Hepatocyte (in vitro differentiated cells): Measurements from ENCODE around the gene MR1. TPM values are rescaled to one million over a fixed set of nuclear protein-coding genes. Genes with fewer than 3 reads are reported as not detected.

Source experiments
- DNase-seq: peaks from one replicate; pipeline ENCODE4 v3.0.0-alpha.2; 2016; ENCODE audit warnings: low spot score
- H2AFZ ChIP-seq: fragments of 200-600 bp; sonication (generic); 2 replicates; pipeline ENCODE4 v1.6.0; 2016; ENCODE audit warnings: antibody characterized with exemption, mild to moderate bottlenecking
- H3K27ac ChIP-seq: fragments of 200-600 bp; sonication (generic); 2 replicates; pipeline ENCODE4 v1.5.1; 2016; ENCODE audit warnings: mild to moderate bottlenecking
- H3K27me3 ChIP-seq: fragments of 200-600 bp; sonication (generic); 2 replicates; pipeline ENCODE4 v1.6.1; 2016
- H3K36me3 ChIP-seq: fragments of 200-600 bp; sonication (generic); replicated peaks from 2 replicates; pipeline ENCODE4 v1.5.1; 2016; ENCODE audit warnings: low read depth; ENCODE audit not compliant: insufficient read depth
- H3K4me1 ChIP-seq: fragments of 200-600 bp; sonication (generic); 2 replicates; pipeline ENCODE4 v1.5.1; 2016; ENCODE audit warnings: mild to moderate bottlenecking, moderate library complexity; ENCODE audit not compliant: insufficient read depth
- H3K4me2 ChIP-seq: fragments of 200-600 bp; sonication (generic); 2 replicates; pipeline ENCODE4 v1.6.0; 2016
- H3K4me3 ChIP-seq: fragments of 200-600 bp; sonication (generic); 2 replicates; pipeline ENCODE4 v1.5.1; 2016; ENCODE audit warnings: mild to moderate bottlenecking
- H3K79me2 ChIP-seq: fragments of 200-600 bp; sonication (generic); 2 replicates; pipeline ENCODE4 v1.6.0; 2017; ENCODE audit warnings: mild to moderate bottlenecking
- H3K9me2 ChIP-seq: fragments of 200-600 bp; sonication (generic); replicated peaks from 2 replicates; pipeline ENCODE4 v1.6.0; 2017; ENCODE audit warnings: mild to moderate bottlenecking; ENCODE audit not compliant: insufficient read depth
- H3K9me3 ChIP-seq: fragments of 200-600 bp; sonication (generic); 2 replicates; pipeline ENCODE4 v1.5.1; 2016; ENCODE audit warnings: low read depth, mild to moderate bottlenecking
- H4K20me1 ChIP-seq: fragments of 200-600 bp; sonication (generic); 2 replicates; pipeline ENCODE4 v1.6.0; 2016; ENCODE audit warnings: mild to moderate bottlenecking; ENCODE audit not compliant: insufficient read depth, poor library complexity, severe bottlenecking
- CTCF ChIP-seq: fragments of 200-600 bp; sonication (generic); IDR thresholded peaks from 2 replicates; pipeline ENCODE4 v1.5.1; 2016; ENCODE audit warnings: antibody characterized with exemption, mild to moderate bottlenecking; ENCODE audit not compliant: poor library complexity
- EZH2 ChIP-seq: fragments of 200-600 bp; sonication (generic); IDR thresholded peaks from 2 replicates; pipeline ENCODE4 v1.6.1; 2016; ENCODE audit warnings: antibody characterized with exemption, mild to moderate bottlenecking, borderline replicate concordance
- EZH2phosphoT487 ChIP-seq: fragments of 200-600 bp; sonication (generic); IDR thresholded peaks from one replicate; pipeline ENCODE4 v1.6.1; 2018; ENCODE audit warnings: antibody characterized with exemption, mild to moderate bottlenecking, low read depth, moderate library complexity; ENCODE audit not compliant: unreplicated experiment, severe bottlenecking
- WGBS: methylation state at CpG from one replicate; pipeline ENCODE4 v1.1.6; 2016; ENCODE audit warnings: low lambda C conversion rate; ENCODE audit errors: missing lambda C conversion rate; 5-methylcytosine and 5-hydroxymethylcytosine counted together
- polyA plus RNA-seq: library from polyadenylated mRNA; unstranded; fragments of >200 nt; fragmentation: Nextera tagmentation; extraction: Ambion mirVana; gene quantifications from 2 replicates; pipeline ENCODE4 v1.2.1, GENCODE V29; 2016
- total RNA-seq: library from RNA; depleted of rRNA; stranded (reverse); fragments of >200 nt; gene quantifications from 2 replicates; pipeline ENCODE4 v1.2.3, GENCODE V29; 2014

Gene MR1
- total and polyA plus RNA-seq, 2 experiments from 2014 or later, result 8.9 to 10.6 TPM

DNA sequence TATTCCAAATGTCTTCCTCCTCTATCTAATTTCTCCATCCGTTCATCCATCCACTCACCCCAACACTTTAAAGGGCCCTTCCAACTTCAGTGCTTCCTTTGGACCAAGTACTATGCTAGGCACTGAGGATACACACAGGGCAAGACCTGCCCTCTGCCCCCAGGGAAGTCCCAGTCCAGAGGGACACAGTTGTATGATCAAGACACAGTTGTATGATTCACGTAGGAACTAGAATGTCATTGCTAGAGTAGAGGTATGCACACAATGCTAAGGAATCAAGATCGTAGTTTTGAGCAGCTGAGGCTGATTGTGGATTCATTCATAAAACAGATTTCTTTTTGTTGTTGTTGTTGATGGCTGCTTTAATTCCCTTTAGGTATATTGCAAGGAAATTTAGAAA lies 43.1 kb downstream of the MR1 start:
- Histone ChIP-seq H3K9me2 (no peaks in the 10 kb centered on the region), H3K9me3 (no peaks in the 10 kb centered on the region), H3K4me2 (no peak overlapping the region), H3K27me3 (no peaks in the 10 kb centered on the region), H4K20me1 (no peaks in the 10 kb centered on the region), H3K4me1 (no peaks in the 10 kb centered on the region), H3K4me3 (no peak overlapping the region), H3K27ac (no peak overlapping the region), H3K36me3 (no peaks in the 10 kb centered on the region), H3K79me2 (no peaks in the 10 kb centered on the region), H2AFZ (no peak overlapping the region)
- WGBS, result 94% methylated on average over 3 of the region's 3 CpGs
- DNase-seq, result no peak
- TF ChIP-seq CTCF, result no peak
- no peak for TF ChIP-seq EZH2

- H3K27ac ChIP-seq, result no peak overlapping the region
- DNase-seq, result no peak
Measured at GRCh38 chr1:181077576-181078242, 43.9 kb downstream of the MR1 start.

DNA sequence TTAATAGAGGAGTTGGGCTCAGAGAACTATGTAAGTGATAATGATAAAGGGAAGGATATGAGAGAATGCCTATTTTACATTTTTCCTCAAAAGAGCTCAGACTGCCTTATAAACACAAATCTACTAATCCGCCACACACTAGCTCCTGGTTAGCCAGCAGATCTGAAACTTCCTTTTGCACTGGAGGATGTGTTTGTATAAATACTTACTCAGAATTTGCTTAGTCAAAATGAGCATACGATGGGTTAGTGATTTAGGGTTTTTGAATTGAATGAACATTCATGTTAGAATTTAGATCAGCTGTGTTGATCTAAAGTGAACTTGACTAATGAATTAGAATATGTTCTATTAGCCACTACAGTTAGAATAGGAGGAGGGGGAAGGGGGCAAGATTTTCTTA lies 45.6 kb downstream of the MR1 start:
- Histone ChIP-seq H3K4me3 (no peak overlapping the region), H3K36me3 (no peaks in the 10 kb centered on the region), H2AFZ (no peak overlapping the region), H3K27ac (no peak overlapping the region), H3K9me2 (no peaks in the 10 kb centered on the region), H3K4me2 (no peak overlapping the region), H3K9me3 (no peaks in the 10 kb centered on the region), H3K79me2 (no peaks in the 10 kb centered on the region), H3K27me3 (no peaks in the 10 kb centered on the region), H3K4me1 (no peaks in the 10 kb centered on the region), H4K20me1 (no peaks in the 10 kb centered on the region)
- TF ChIP-seq EZH2 (no peak), CTCF (no peak), EZH2phosphoT487 (no peak)
- WGBS, result 64% methylated on average over 2 of the region's 2 CpGs
- no peak for DNase-seq

More at GRCh38 chr1:181077576-181078242, 43.9 kb downstream of the MR1 start:
- Histone ChIP-seq H3K79me2 (no peaks in the 10 kb centered on the region), H3K4me3 (no peak overlapping the region), H2AFZ (no peak overlapping the region), H3K9me3 (no peaks in the 10 kb centered on the region), H3K4me2 (no peak overlapping the region), H3K4me1 (no peaks in the 10 kb centered on the region), H4K20me1 (no peaks in the 10 kb centered on the region), H3K9me2 (no peaks in the 10 kb centered on the region), H3K36me3 (no peaks in the 10 kb centered on the region), H3K27me3 (no peaks in the 10 kb centered on the region)
- 71% methylated on average over 7 of the region's 7 CpGs for WGBS
- TF ChIP-seq EZH2 (no peak), CTCF (no peak), EZH2phosphoT487 (no peak)

DNA sequence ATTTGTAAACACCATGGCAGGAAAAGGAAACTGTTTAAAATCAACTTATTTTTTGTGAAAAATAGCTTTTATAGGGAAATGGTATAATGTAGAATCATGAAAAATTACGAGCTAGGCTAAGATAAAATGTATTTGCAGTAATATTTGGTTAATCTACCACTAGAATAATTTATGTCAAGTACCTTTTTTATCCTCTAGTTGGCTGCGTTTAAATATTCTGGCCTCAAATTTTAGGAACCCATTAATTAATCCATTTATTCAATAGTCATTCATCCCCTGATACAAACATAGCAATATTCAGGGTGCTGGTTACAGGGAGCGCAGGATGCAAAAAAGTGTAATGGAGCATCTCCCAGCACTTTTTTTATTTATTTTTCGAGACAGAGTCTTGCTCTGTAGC lies 46.1 kb downstream of the MR1 start:
- H3K27ac ChIP-seq, result no peak overlapping the region
- no peaks in the 10 kb centered on the region for H3K27me3 ChIP-seq
- 84% methylated on average over 4 of the region's 4 CpGs for WGBS

More for the DNA sequence above, 46.1 kb downstream of the MR1 start:
- H2AFZ ChIP-seq, result no peak overlapping the region
- H3K9me3 ChIP-seq, result no peaks in the 10 kb centered on the region
- no peaks in the 10 kb centered on the region for H3K9me2 ChIP-seq
- H3K4me1 ChIP-seq, result no peaks in the 10 kb centered on the region
- DNase-seq, result no peak
- no peak overlapping the region for H3K4me2 ChIP-seq
- H3K4me3 ChIP-seq, result no peak overlapping the region
- H3K36me3 ChIP-seq, result no peaks in the 10 kb centered on the region
- no peak for TF ChIP-seq EZH2phosphoT487
- no peak for TF ChIP-seq EZH2
- TF ChIP-seq CTCF, result no peak
- no peaks in the 10 kb centered on the region for H4K20me1 ChIP-seq
- H3K79me2 ChIP-seq, result no peaks in the 10 kb centered on the region
